ENCODE results near the gene CAB39L. TPM values are rescaled to one million over a fixed set of nuclear protein-coding genes. Genes with fewer than 3 reads are reported as not detected.
"Not testable (repeated sequence)": the region's sequence is repeated elsewhere in the genome, so short reads cannot be mapped to it uniquely, and the experiment has no call there.

Gene CAB39L
- total and polyA plus RNA-seq, 2 of the 13 experiments (the other 11 are each of a cell fraction or from before 2014, with no cell fraction given), result 3.1 to 6.1 TPM

DNA sequence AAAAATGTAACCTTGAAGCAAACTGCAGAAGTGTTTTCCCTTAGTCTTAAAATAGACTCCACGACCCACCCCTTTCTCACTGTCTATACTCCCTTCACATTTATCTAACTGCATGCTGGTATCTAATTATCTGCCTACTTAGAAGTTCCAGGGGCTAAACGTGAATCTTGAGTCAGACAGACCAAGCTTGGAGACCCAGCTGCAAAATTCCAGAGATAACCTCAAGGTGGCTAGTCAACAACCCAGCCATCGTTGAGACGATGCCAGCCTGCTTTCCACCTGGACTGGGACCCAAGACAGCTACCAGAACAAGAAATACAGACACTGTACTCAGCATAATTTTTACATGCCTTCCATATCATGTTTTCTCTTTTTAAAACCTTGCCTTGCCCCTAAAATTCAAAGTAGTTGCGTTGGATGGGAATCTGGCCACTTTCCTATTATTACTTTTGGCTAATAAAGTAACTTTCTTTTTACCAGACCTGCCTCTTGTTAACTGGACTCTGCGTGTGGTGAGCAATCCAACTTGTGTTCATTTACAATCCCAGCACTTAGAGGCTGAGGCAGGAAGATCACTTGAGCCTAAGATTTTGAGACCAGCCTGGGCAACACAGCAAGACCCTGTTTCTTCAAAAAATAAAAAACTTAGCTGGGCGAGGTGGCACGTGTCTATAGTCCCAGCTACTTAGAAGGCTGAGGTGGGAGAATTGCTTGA, 113.9 kb downstream of the CAB39L start (continued):
- TF ChIP-seq, protein P1, sequence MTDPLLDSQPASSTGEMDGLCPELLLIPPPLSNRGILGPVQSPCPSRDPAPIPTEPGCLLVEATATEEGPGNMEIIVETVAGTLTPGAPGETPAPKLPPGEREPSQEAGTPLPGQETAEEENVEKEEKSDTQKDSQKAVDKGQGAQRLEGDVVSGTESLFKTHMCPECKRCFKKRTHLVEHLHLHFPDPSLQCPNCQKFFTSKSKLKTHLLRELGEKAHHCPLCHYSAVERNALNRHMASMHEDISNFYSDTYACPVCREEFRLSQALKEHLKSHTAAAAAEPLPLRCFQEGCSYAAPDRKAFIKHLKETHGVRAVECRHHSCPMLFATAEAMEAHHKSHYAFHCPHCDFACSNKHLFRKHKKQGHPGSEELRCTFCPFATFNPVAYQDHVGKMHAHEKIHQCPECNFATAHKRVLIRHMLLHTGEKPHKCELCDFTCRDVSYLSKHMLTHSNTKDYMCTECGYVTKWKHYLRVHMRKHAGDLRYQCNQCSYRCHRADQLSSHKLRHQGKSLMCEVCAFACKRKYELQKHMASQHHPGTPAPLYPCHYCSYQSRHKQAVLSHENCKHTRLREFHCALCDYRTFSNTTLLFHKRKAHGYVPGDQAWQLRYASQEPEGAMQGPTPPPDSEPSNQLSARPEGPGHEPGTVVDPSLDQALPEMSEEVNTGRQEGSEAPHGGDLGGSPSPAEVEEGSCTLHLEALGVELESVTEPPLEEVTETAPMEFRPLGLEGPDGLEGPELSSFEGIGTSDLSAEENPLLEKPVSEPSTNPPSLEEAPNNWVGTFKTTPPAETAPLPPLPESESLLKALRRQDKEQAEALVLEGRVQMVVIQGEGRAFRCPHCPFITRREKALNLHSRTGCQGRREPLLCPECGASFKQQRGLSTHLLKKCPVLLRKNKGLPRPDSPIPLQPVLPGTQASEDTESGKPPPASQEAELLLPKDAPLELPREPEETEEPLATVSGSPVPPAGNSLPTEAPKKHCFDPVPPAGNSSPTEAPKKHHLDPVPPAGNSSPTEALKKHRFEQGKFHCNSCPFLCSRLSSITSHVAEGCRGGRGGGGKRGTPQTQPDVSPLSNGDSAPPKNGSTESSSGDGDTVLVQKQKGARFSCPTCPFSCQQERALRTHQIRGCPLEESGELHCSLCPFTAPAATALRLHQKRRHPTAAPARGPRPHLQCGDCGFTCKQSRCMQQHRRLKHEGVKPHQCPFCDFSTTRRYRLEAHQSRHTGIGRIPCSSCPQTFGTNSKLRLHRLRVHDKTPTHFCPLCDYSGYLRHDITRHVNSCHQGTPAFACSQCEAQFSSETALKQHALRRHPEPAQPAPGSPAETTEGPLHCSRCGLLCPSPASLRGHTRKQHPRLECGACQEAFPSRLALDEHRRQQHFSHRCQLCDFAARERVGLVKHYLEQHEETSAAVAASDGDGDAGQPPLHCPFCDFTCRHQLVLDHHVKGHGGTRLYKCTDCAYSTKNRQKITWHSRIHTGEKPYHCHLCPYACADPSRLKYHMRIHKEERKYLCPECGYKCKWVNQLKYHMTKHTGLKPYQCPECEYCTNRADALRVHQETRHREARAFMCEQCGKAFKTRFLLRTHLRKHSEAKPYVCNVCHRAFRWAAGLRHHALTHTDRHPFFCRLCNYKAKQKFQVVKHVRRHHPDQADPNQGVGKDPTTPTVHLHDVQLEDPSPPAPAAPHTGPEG (CRISPR knock-in tag; IDR thresholded peaks at IDR 0.05), result no peak

DNA sequence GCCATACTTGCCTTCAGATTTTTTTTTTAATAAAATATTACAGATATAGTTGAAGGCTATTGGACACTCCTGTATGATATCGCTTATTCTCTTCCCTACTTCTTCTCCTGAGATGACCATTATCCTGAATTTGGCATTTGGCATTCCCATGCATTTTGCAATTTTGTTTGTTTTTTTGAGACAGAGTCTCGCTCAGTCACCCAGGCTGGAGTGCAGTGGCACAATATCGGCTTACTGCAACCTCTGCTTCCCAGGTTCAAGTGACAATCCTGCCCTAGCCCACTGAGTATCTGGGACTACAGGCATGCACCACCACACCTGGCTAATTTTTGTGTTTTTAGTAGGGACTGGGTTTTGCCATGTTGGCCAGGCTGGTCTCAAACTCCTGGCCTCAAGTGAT, 116.7 kb downstream of the CAB39L start:
- FAIRE-seq; DNase-seq (ENCODE audit: low spot score); H3K9me3 ChIP-seq (ENCODE audit: low read length); H3K36me3 ChIP-seq (replicated peaks in 1 of 2; ENCODE audit: control insufficient read depth in 1 of 2, insufficient read depth in 2 of 2, low read length in 2 of 2); ATAC-seq; H3K27me3 ChIP-seq (ENCODE audit: control insufficient read depth in 1 of 2, insufficient read depth in 2 of 2, low read length in 2 of 2); H3K9ac ChIP-seq (ENCODE audit: insufficient read depth, low read depth, low read length); in situ Hi-C loops (cut with HindIII; ENCODE audit: extremely low pct_ligation_motif_present, low pct_unique_long_range_greater_than_20kb); H3K4me2 ChIP-seq (ENCODE audit: low read depth, low read length); H3K4me3 ChIP-seq (replicated peaks in 1 of 3; ENCODE audit: insufficient read depth in 1 of 3, low read depth in 2 of 3, low read length in 3 of 3); POLR2A ChIA-PET; CTCF ChIA-PET (ENCODE audit: low intra/inter-chr PET ratio, low total read pairs); intact Hi-C loops (cut with micrococcal nuclease; ENCODE audit: unreplicated experiment); H3K79me2 ChIP-seq (ENCODE audit: insufficient read depth, low read length); H3K27ac ChIP-seq (ENCODE audit: extremely low read length, insufficient read depth, low read length); BruUV-seq (replicated peaks); H2AFZ ChIP-seq (ENCODE audit: low read length); H3K4me1 ChIP-seq (ENCODE audit: insufficient read depth, low read length); H4K20me1 ChIP-seq (ENCODE audit: insufficient read depth, low read length): not testable (repeated sequence)
- WGBS (ENCODE audit: low lambda C conversion rate), result 97% methylated on average over 3 of the region's 3 CpGs

All from HepG2 (cell line).